ENCODE measurements around the gene SORCS2. TPM values are rescaled to one million over a fixed set of nuclear protein-coding genes. Genes with fewer than 3 reads are reported as not detected.
A peak's percentile ranks its signal among the peaks of the same experiment; 100 is the strongest.

SORCS2 gene
- total and polyA plus RNA-seq, 8 donors, result 4.6 to 9.7 (median 7.2) TPM

DNA sequence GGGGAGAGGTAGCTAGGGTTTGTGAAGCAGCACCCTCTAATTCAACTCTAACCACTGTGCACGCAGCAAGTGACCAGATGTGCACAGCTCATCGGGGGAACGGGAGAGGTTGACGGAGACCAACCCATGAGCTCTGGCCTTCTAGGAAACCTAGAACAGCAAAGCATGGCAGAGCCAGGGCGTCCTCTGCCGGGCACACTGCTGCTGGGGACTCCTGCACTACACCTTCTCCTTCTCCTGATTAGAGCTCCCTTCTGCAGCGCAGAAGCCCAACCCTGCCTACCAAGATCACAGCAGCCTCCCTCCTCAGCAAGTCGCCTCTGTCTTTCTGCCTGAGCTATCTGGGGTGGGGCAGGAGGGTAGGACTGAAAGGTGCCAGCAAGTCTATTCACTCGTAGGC, 494.7 kb downstream of the SORCS2 start:
- DNase-seq (peak in 1 of 4 donors; percentile 45), ATAC-seq (no peak)
- TF ChIP-seq, protein P1, sequence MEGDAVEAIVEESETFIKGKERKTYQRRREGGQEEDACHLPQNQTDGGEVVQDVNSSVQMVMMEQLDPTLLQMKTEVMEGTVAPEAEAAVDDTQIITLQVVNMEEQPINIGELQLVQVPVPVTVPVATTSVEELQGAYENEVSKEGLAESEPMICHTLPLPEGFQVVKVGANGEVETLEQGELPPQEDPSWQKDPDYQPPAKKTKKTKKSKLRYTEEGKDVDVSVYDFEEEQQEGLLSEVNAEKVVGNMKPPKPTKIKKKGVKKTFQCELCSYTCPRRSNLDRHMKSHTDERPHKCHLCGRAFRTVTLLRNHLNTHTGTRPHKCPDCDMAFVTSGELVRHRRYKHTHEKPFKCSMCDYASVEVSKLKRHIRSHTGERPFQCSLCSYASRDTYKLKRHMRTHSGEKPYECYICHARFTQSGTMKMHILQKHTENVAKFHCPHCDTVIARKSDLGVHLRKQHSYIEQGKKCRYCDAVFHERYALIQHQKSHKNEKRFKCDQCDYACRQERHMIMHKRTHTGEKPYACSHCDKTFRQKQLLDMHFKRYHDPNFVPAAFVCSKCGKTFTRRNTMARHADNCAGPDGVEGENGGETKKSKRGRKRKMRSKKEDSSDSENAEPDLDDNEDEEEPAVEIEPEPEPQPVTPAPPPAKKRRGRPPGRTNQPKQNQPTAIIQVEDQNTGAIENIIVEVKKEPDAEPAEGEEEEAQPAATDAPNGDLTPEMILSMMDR (IDR thresholded peaks at IDR 0.05), result no peak
- Histone ChIP-seq H3K27me3 (no peaks in the 10 kb centered on the region), H3K4me1 (no peaks in the 10 kb centered on the region), H3K9me3 (peaks cover 0 to 20% of the 10 kb centered on the region in 2 donors), H3K36me3 (no peaks in the 10 kb centered on the region), H3K27ac (no peak overlapping the region), H3K4me3 (no peak overlapping the region)
- intact Hi-C loops (cut with DNase I), result no loop called here

DNA sequence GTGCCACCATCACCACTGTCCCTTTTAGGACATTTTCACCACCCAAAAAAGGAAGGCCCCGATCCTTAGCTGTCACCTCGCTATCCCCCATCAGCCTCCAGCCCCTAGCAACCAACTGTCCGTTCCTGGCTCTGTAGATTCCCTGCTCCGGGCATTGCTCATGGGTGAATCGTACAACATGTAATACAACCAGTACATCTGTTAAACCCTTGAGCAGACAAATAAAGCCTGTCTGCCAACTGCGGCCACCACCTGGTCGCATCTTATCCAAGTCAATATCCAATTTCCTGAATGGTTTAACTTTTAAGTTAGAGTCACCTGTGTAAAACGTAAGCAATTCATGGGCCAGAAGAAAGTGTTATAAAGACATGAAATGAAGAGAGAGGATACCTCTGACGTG, 495.5 kb downstream of the SORCS2 start:
- Histone ChIP-seq H3K4me1 (no peaks in the 10 kb centered on the region), H3K27me3 (no peaks in the 10 kb centered on the region), H3K4me3 (no peak overlapping the region), H3K9me3 (peaks cover 0 to 12% of the 10 kb centered on the region in 2 donors), H3K27ac (no peak overlapping the region), H3K36me3 (no peaks in the 10 kb centered on the region)
- intact Hi-C loops (cut with DNase I), result no loop called here
- TF ChIP-seq, protein P1 (IDR thresholded peaks at IDR 0.05), result no peak
- DNase-seq (no peak), ATAC-seq (no peak)

DNA sequence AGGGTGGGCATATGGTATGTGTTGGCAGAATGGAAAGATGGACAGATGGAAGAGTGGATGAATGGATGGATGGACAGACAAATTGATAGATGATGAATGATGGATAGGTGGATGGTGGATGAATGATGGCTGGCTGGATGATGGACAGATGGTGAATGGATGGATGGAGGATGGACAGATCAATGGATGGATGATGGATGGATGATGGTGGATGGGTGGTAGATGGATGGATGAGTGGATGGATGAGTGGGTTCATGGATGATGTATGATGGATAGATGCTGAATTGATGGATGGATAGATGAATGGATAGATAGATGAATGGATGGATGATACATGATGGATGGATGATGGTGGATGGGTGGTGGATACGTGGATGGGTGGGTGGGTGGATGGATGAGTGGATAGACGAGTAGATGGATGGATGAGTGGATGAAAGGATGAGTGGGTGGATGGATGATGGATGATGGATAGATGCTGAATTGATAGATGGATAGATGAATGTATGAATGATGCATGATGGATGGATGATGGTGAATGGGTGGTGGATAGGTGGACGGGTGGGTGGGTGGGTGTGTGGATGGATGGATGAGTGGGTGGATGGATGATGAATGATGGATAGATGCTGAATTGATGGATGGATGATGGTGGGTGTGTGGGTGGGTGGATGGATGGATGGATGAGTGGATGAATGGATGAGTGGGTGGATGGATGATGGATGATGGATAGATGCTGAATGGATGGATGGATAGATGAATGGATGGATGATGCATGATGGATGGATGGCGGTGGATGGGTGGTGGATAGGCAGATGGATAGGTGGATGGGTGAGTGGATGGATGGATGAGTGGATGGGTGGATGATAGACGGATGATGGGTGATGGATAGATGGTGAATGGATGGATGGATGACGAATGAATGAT, 497.7 kb downstream of the SORCS2 start:
- H3K9me3 ChIP-seq, result no peaks in the 10 kb centered on the region
- no peak overlapping the region for H3K4me3 ChIP-seq
- no peak overlapping the region for H3K27ac ChIP-seq
- DNase-seq (no peak), ATAC-seq (no peak)
- intact Hi-C loops (cut with DNase I), result no loop called here
- H3K27me3 ChIP-seq, result no peaks in the 10 kb centered on the region
- TF ChIP-seq, protein P1 (IDR thresholded peaks at IDR 0.05), result no peak
- H3K4me1 ChIP-seq, result no peaks in the 10 kb centered on the region
- H3K36me3 ChIP-seq, result no peaks in the 10 kb centered on the region

DNA sequence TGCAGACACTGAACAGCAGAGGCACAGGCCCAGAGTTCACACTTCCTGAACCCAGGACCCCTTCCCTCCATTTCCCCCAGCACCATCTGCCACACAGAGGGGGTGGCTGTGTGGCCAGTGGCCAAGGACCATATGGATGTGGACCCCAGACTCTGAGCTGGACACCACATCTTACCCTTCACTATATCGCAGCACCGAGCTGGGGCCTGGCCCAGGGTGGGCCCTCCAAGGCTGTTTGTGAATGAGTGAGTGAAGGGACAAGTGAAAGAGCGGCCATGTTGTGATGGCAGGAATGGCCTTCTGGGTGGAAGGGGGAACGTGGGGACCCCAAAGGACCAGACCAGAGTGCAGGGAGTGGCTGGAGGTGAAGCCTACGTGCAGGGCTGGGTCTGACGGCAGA, 498.7 kb downstream of the SORCS2 start:
- intact Hi-C loops (cut with DNase I), result no loop called here
- Histone ChIP-seq H3K4me3 (no peak overlapping the region), H3K36me3 (no peaks in the 10 kb centered on the region), H3K27ac (no peak overlapping the region), H3K27me3 (no peaks in the 10 kb centered on the region), H3K4me1 (no peaks in the 10 kb centered on the region), H3K9me3 (no peaks in the 10 kb centered on the region)
- TF ChIP-seq, protein P1 (IDR thresholded peaks at IDR 0.05), result no peak
- DNase-seq (peak in 1 of 4 donors; percentile 70), ATAC-seq (no peak)

DNA sequence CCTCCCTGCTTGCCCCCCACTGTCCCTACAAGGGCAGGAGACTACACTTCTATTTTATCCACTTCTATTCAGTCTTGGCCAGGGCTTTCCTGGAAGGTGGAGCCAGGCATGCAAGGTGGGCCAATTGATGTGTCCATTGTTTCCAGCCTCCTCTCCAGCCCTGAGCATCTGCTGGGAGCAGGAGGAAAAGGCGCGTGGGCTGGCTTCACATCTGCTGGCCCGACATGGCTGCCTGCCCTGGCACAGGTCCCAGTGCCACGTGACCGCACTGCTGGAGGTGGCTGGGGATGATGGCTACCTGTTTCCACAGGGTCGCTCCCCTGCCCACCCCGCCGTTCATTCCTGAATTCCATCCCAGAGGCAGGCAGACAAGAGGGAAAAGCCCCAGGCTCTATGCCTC, 499.6 kb downstream of the SORCS2 start:
- ATAC-seq, result no peak
- H3K27ac ChIP-seq, result no peak overlapping the region
- H3K9me3 ChIP-seq, result no peaks in the 10 kb centered on the region

More for the DNA sequence above, 499.6 kb downstream of the SORCS2 start:
- H3K4me3 ChIP-seq, result no peak overlapping the region
- H3K4me1 ChIP-seq, result no peaks in the 10 kb centered on the region
- H3K36me3 ChIP-seq, result no peaks in the 10 kb centered on the region
- peak in 1 of 4 donors; percentile 71 for DNase-seq
- intact Hi-C loops (cut with DNase I), result no loop called here
- TF ChIP-seq, protein P1 (IDR thresholded peaks at IDR 0.05), result no peak
- no peaks in the 10 kb centered on the region for H3K27me3 ChIP-seq

Data from left lung (tissue), 10 donors.